GM12892 (cell line): ENCODE measurements around the gene SIPA1L3.

Experiments used
- POLR2A ChIP-seq: IDR thresholded peaks from 2 replicates; pipeline ENCODE4 v1.6.1; 2011; ENCODE audit warnings: low read depth, low read length, control low read depth
- TAF1 ChIP-seq: IDR thresholded peaks from 2 replicates; pipeline ENCODE4 v1.6.1; 2011; ENCODE audit warnings: low read depth, mild to moderate bottlenecking, control low read depth, low read length, borderline replicate concordance

GRCh38 chr19:38018694-38019395, 111.8 kb downstream of the SIPA1L3 start:
- no peak for TF ChIP-seq TAF1
- no peak for TF ChIP-seq POLR2A
